OCI-LY3 (cell line): ENCODE data around the gene CLPTM1L.

Experiments used
- EZH2phosphoT487 ChIP-seq: fragments of 200-600 bp; shearing (Covaris generic); IDR thresholded peaks from 2 replicates; pipeline ENCODE4 v1.6.1; 2018; ENCODE audit warnings: antibody characterized with exemption, mixed run types, low read depth
- TF ChIP-seq, protein P1 (sequence below): fragments of 200-600, 300-600 bp; sonication (generic); IDR thresholded peaks from 2 replicates; pipeline ENCODE4 v1.5.1; 2014; ENCODE audit warnings: antibody characterized with exemption, low read length, low read depth

DNA sequence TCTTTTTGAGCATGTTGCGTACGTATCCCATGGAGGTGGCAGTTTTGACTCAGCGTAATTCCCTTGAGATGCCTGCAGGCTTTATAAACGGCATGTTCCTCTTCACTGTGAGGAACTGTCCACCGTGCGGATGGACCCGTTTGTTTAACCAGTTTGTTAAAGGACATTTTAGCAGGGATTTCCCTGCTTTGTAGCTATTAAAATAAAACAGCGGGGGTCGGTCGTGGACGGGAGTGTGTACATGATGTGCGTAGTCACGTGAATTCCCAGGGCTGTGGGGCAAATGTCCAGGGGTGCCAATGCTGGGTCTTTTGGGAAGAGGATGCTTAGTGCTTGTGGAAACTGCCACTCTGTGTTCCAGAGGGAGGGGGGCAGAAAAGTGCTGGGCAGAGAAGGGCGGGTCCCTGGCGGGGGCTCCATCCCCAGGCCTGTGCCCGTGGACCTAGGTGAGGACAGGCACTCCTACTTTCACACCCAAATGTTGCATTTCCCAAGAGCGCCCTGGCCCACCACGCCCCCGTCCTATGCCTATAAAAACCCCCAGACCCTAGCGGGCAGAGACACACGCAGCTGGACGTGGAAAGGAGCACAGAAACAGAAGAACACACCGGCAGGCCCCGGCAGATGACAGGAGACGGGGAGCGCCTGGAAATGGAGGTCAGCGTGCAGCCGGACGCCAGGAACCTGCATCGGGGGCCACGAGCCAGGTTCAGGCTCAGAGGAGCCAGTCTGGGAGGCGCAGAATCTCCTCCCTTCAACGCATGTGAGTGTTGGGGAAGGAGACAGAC lies 46.0 kb downstream of the CLPTM1L start:
- TF ChIP-seq, protein P1, sequence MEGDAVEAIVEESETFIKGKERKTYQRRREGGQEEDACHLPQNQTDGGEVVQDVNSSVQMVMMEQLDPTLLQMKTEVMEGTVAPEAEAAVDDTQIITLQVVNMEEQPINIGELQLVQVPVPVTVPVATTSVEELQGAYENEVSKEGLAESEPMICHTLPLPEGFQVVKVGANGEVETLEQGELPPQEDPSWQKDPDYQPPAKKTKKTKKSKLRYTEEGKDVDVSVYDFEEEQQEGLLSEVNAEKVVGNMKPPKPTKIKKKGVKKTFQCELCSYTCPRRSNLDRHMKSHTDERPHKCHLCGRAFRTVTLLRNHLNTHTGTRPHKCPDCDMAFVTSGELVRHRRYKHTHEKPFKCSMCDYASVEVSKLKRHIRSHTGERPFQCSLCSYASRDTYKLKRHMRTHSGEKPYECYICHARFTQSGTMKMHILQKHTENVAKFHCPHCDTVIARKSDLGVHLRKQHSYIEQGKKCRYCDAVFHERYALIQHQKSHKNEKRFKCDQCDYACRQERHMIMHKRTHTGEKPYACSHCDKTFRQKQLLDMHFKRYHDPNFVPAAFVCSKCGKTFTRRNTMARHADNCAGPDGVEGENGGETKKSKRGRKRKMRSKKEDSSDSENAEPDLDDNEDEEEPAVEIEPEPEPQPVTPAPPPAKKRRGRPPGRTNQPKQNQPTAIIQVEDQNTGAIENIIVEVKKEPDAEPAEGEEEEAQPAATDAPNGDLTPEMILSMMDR: no peak
- TF ChIP-seq EZH2phosphoT487: no peak
